ENCODE data around the gene PLEKHJ1.

DNA sequence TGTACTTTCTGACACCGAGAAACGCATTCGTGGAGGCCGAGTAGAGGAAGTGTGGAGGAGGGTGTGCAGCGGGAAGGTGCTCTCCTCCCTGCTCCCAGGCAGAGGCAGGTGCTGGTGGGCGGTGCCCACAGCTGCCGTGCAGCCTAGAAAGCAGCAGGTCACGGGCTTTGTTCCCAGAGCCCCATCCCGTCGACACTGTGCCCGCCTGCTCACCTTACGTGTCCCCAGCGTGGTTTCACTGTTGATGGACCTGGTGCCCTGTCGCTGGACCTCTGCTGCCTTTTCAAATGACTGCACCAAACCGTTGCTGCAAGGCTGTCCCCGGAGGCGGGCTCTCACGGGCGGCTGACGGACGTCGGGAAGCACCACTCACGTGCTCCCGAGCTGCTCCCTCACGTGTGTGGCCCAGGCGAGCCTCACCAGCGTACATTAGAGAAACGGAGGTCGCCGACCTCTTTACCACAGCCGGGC lies 20.8 kb downstream of the PLEKHJ1 start:
- TF ChIP-seq, protein P1, sequence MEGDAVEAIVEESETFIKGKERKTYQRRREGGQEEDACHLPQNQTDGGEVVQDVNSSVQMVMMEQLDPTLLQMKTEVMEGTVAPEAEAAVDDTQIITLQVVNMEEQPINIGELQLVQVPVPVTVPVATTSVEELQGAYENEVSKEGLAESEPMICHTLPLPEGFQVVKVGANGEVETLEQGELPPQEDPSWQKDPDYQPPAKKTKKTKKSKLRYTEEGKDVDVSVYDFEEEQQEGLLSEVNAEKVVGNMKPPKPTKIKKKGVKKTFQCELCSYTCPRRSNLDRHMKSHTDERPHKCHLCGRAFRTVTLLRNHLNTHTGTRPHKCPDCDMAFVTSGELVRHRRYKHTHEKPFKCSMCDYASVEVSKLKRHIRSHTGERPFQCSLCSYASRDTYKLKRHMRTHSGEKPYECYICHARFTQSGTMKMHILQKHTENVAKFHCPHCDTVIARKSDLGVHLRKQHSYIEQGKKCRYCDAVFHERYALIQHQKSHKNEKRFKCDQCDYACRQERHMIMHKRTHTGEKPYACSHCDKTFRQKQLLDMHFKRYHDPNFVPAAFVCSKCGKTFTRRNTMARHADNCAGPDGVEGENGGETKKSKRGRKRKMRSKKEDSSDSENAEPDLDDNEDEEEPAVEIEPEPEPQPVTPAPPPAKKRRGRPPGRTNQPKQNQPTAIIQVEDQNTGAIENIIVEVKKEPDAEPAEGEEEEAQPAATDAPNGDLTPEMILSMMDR (IDR thresholded peaks at IDR 0.05): no peak
- no peak for TF ChIP-seq POLR2A (IDR thresholded peaks at IDR 0.05)
